Measurements from ENCODE around the gene OPCML.

Gene OPCML

GRCh38 chr11:132788816-132789325 is 743.4 kb downstream of the OPCML start:
- no peak for DNase-seq (ENCODE audit: low read depth)
- TF ChIP-seq, protein P1, sequence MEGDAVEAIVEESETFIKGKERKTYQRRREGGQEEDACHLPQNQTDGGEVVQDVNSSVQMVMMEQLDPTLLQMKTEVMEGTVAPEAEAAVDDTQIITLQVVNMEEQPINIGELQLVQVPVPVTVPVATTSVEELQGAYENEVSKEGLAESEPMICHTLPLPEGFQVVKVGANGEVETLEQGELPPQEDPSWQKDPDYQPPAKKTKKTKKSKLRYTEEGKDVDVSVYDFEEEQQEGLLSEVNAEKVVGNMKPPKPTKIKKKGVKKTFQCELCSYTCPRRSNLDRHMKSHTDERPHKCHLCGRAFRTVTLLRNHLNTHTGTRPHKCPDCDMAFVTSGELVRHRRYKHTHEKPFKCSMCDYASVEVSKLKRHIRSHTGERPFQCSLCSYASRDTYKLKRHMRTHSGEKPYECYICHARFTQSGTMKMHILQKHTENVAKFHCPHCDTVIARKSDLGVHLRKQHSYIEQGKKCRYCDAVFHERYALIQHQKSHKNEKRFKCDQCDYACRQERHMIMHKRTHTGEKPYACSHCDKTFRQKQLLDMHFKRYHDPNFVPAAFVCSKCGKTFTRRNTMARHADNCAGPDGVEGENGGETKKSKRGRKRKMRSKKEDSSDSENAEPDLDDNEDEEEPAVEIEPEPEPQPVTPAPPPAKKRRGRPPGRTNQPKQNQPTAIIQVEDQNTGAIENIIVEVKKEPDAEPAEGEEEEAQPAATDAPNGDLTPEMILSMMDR (IDR thresholded peaks at IDR 0.05; ENCODE audit: control insufficient read depth, insufficient read depth, low read depth, low read length, missing control alignments), result no peak
- H3K4me3 ChIP-seq (ENCODE audit: control insufficient read depth, low read depth, low read length), result no peak overlapping the region

DNA sequence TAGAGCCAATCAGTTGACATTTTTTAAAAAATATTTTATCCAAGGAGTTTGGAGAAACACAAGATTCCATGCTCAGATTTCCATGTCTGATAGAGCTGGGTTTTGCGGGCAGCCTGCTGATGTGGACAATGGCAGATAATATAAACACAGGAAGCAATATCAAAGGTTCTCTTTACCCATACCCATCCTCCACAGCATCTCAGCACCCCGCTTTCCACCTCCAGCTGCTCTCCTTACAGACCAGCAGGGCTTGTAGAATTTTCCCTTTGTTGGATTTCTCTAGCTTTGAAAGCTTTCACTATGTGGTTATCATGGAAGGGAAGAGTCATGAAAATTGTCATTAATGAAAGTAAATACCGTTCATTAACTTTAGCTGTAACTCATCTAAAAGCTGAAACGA is 746.4 kb downstream of the OPCML start:
- DNase-seq (ENCODE audit: low read depth), result no peak
- TF ChIP-seq, protein P1 (IDR thresholded peaks at IDR 0.05; ENCODE audit: control insufficient read depth, insufficient read depth, low read depth, low read length, missing control alignments), result no peak

DNA sequence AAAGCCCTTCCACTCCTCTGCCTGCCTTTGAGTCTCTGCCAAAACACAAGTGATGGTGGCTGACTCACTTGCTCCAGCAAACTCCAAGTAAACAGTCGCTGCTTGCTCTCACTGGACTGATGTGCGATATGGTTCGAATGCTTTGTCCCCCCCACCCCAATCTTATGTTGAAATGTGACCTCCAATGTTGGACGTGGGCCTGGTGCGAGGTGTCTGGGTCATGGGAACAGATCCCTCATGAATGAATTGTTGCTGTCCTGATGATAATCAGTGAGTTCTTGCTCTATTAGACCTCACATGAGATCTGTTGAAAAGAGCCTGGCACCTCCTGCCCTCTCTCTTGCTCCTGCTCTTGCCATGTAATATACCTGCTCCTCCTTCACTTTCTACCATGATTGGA is 747.9 kb downstream of the OPCML start:
- TF ChIP-seq, protein P1 (IDR thresholded peaks at IDR 0.05; ENCODE audit: control insufficient read depth, insufficient read depth, low read depth, low read length, missing control alignments), result no peak
- H3K4me3 ChIP-seq (ENCODE audit: control insufficient read depth, low read depth, low read length), result no peak overlapping the region
- DNase-seq (ENCODE audit: low read depth), result no peak

More for the DNA sequence above, 746.4 kb downstream of the OPCML start:
- H3K4me3 ChIP-seq (ENCODE audit: control insufficient read depth, low read depth, low read length), result no peak overlapping the region

DNA sequence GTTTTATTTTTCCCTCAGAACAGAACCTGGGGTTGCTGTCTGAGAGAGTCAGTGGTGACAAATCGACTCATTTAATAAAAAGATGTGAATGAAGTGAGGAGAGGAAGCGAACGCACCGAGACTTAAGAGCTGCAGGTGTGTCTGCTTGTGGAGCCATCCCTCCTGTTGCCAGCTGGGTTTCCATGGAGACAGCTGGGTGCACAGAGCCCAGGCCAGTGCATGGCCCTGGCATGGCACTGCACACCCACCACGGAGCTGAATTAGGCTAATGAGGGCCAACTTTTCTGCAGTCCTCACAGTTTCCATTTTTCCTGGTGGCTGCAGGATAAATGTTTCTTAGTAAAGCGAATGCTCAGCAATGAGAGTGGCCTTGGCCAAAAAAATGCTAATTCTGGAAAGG is 750.2 kb downstream of the OPCML start:
- H3K4me3 ChIP-seq (ENCODE audit: control insufficient read depth, low read depth, low read length), result no peak overlapping the region
- TF ChIP-seq, protein P1 (IDR thresholded peaks at IDR 0.05; ENCODE audit: control insufficient read depth, insufficient read depth, low read depth, low read length, missing control alignments), result no peak
- no peak for DNase-seq (ENCODE audit: low read depth)

DNA sequence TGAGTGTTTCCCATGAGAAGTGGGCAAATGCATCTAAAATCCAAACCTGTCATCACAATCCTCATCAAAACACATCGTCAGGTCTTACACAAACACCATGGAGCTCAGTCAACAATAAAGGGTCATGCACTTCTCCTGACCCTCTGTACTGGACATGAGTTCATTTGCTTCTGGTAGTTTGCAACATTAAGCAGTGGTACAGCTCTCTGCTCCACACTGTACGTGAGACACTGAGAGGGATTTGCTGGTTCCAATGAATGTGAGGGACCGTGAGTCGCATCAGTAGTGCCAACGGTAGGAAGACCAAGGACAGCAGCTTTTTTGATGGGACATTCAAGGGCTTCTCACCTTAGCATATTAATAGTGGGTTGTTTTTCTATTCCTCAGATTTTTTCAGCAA is 752.3 kb downstream of the OPCML start:
- no peak for DNase-seq (ENCODE audit: low read depth)
- TF ChIP-seq, protein P1 (IDR thresholded peaks at IDR 0.05; ENCODE audit: control insufficient read depth, insufficient read depth, low read depth, low read length, missing control alignments), result no peak
- no peak overlapping the region for H3K4me3 ChIP-seq (ENCODE audit: control insufficient read depth, low read depth, low read length)

GRCh38 chr11:132779497-132779896 is 752.8 kb downstream of the OPCML start:
- TF ChIP-seq, protein P1 (IDR thresholded peaks at IDR 0.05; ENCODE audit: control insufficient read depth, insufficient read depth, low read depth, low read length, missing control alignments), result no peak
- no peak overlapping the region for H3K4me3 ChIP-seq (ENCODE audit: control insufficient read depth, low read depth, low read length)
- no peak for DNase-seq (ENCODE audit: low read depth)

Measured in AG09309 (cell line).